HG03565 (cell line): Measurements from ENCODE around the gene ORMDL3.

ENCODE experiments used
- ATAC-seq: cut with Tn5 transposase; IDR thresholded peaks from one replicate; pipeline ENCODE4 v1.9.1; 2021; ENCODE audit warnings: mild to moderate bottlenecking, moderate library complexity; ENCODE audit not compliant: unreplicated experiment

Gene ORMDL3

GRCh38 chr17:39927101-39927928 lies at the start of gene ORMDL3, which contains the start of gene LRRC3C:
ORMDL3 (minus strand) TSS chr17:39927601; CDS start chr17:39924203, 3,398 bp downstream.
LRRC3C (plus strand) TSS chr17:39927732; CDS start chr17:39941524, 13,792 bp downstream.
- ATAC-seq: peak; percentile 51

- ATAC-seq: no peak
Observed at GRCh38 chr17:39975801-39976200, 48.4 kb upstream of the ORMDL3 start.

- no peak for ATAC-seq
Observed at GRCh38 chr17:39974433-39974832, 47.0 kb upstream of the ORMDL3 start.

- ATAC-seq: no peak
Observed at GRCh38 chr17:39973496-39973895, 46.1 kb upstream of the ORMDL3 start.

- ATAC-seq: no peak
Observed at GRCh38 chr17:39972271-39972670, 44.9 kb upstream of the ORMDL3 start.

GRCh38 chr17:39971076-39971603 lies 43.7 kb upstream of the ORMDL3 start:
- ATAC-seq: no peak

- no peak for ATAC-seq
Observed at GRCh38 chr17:39970157-39970692, 42.8 kb upstream of the ORMDL3 start.

- ATAC-seq: no peak
Observed at GRCh38 chr17:39969375-39969774, 42.0 kb upstream of the ORMDL3 start.

- ATAC-seq: no peak
Observed at GRCh38 chr17:39968761-39969160, 41.4 kb upstream of the ORMDL3 start.

GRCh38 chr17:39966771-39967170 lies 39.4 kb upstream of the ORMDL3 start:
- ATAC-seq: no peak

- ATAC-seq: no peak
Observed at GRCh38 chr17:39965017-39965699, 37.8 kb upstream of the ORMDL3 start.

- no peak for ATAC-seq
Observed at GRCh38 chr17:39963829-39964228, 36.4 kb upstream of the ORMDL3 start.

GRCh38 chr17:39962642-39963220 lies 35.3 kb upstream of the ORMDL3 start, which contains the start of gene GSDMA:
GSDMA (plus strand) TSS chr17:39963004; CDS start chr17:39965688, 2,684 bp downstream.
- ATAC-seq: no peak

- ATAC-seq: no peak
Observed at GRCh38 chr17:39960524-39961041, 33.2 kb upstream of the ORMDL3 start.

- no peak for ATAC-seq
Observed at GRCh38 chr17:39955726-39956225, 28.4 kb upstream of the ORMDL3 start.

- no peak for ATAC-seq
Observed at GRCh38 chr17:39954876-39955275, 27.5 kb upstream of the ORMDL3 start.

GRCh38 chr17:39953471-39953888 lies 26.1 kb upstream of the ORMDL3 start:
- no peak for ATAC-seq

GRCh38 chr17:39952680-39953470 lies 25.5 kb upstream of the ORMDL3 start:
- ATAC-seq: peak; percentile 45

- ATAC-seq: no peak
Observed at GRCh38 chr17:39951924-39952679, 24.7 kb upstream of the ORMDL3 start.
